ENCODE measurements around the gene SMG9.

The SMG9 gene

GRCh38 chr19:43783636-43784035, 28.9 kb upstream of the SMG9 start (continued):
- no peak for TF ChIP-seq CTCF (tag by site-specific recombination; IDR thresholded peaks at IDR 0.05)
- no peak for TF ChIP-seq BCL11A (tag by site-specific recombination; IDR thresholded peaks at IDR 0.05; ENCODE audit: low read depth)
- no peak for TF ChIP-seq WT1 (tag by site-specific recombination; IDR thresholded peaks at IDR 0.05)
- no peak for TF ChIP-seq ZNF148 (tag by site-specific recombination; IDR thresholded peaks at IDR 0.05; ENCODE audit: borderline replicate concordance)
- TF ChIP-seq ZNF707 (tag by site-specific recombination; IDR thresholded peaks at IDR 0.05) = no peak
- no peak for TF ChIP-seq ZNF133 (tag by site-specific recombination; IDR thresholded peaks at IDR 0.05)

GRCh38 chr19:43782689-43783231, 28.0 kb upstream of the SMG9 start:
- H3K27ac ChIP-seq (ENCODE audit: extremely low read depth, low read depth, low read length) = no peak overlapping the region
- CTCF ChIA-PET = interaction anchor here (0.7 to 15.3 kb wide), 2 partner anchors 16 to 309 kb away, joined by 6 to 213 read pairs; no protein-coding TSS in a partner anchor
- H3K4me1 ChIP-seq (ENCODE audit: control insufficient read depth, insufficient read depth, low read length) = peaks cover 1% of the 10 kb centered on the region; the same call in 1 of the 2 replicates
- TF ChIP-seq ZNF391 (tag by site-specific recombination; IDR thresholded peaks at IDR 0.05; ENCODE audit: borderline replicate concordance, low read depth) (no peak), ZSCAN16 (tag by site-specific recombination; IDR thresholded peaks at IDR 0.05) (no peak), SCRT2 (tag by site-specific recombination; IDR thresholded peaks at IDR 0.05) (no peak), ZSCAN4 (tag by site-specific recombination; IDR thresholded peaks at IDR 0.05) (no peak), ZFHX2 (tag by site-specific recombination; conservative IDR thresholded peaks at IDR 0.05) (0 out of 2 replicates have a peak, but pooled peaks have one; percentile 6), ZNF510 (tag by site-specific recombination; IDR thresholded peaks at IDR 0.05; ENCODE audit: insufficient replicate concordance) (no peak), ZNF692 (tag by site-specific recombination; IDR thresholded peaks at IDR 0.05) (no peak), ZNF169 (tag by site-specific recombination; IDR thresholded peaks at IDR 0.05) (no peak), KLF17 (tag by site-specific recombination; IDR thresholded peaks at IDR 0.05) (peak; percentile 66), SALL2 (tag by site-specific recombination; IDR thresholded peaks at IDR 0.05; ENCODE audit: borderline replicate concordance) (no peak), MEIS1 (CRISPR knock-in tag; IDR thresholded peaks at IDR 0.05; ENCODE audit: borderline replicate concordance) (no peak), ZNF146 (tag by site-specific recombination; IDR thresholded peaks at IDR 0.05) (no peak), ZNF600 (tag by site-specific recombination; IDR thresholded peaks at IDR 0.05) (peak; percentile 86), ZBTB1 (tag by site-specific recombination; IDR thresholded peaks at IDR 0.05) (no peak), GLIS2 (tag by site-specific recombination; IDR thresholded peaks at IDR 0.05) (0 out of 2 replicates have a peak, but pooled peaks have one; percentile 3), ZNF274 (IDR thresholded peaks at IDR 0.05; ENCODE audit: low read length) (no peak), ZNF274 (tag by site-specific recombination; IDR thresholded peaks at IDR 0.05; ENCODE audit: borderline replicate concordance) (no peak), IKZF3 (tag by site-specific recombination; IDR thresholded peaks at IDR 0.05) (no peak), GLI2 (tag by site-specific recombination; IDR thresholded peaks at IDR 0.05; ENCODE audit: borderline replicate concordance, low read depth) (no peak), ZNF221 (tag by site-specific recombination; IDR thresholded peaks at IDR 0.05; ENCODE audit: borderline replicate concordance) (no peak), ZNF202 (tag by site-specific recombination; IDR thresholded peaks at IDR 0.05; ENCODE audit: borderline replicate concordance) (no peak), ZNF114 (tag by site-specific recombination; IDR thresholded peaks at IDR 0.05) (no peak)

More at GRCh38 chr19:43782689-43783231, 28.0 kb upstream of the SMG9 start:
- POLR2A ChIA-PET = no interaction called here
- no peaks in the 10 kb centered on the region for H3K36me3 ChIP-seq (ENCODE audit: control insufficient read depth in 2 of 2, insufficient read depth in 1 of 2, low read length in 2 of 2)
- no peak overlapping the region for H3K4me3 ChIP-seq (ENCODE audit: low read depth, low read length)
- H3K9me3 ChIP-seq (ENCODE audit: control insufficient read depth, insufficient read depth, low read depth, low read length) = no peaks in the 10 kb centered on the region; the same call in 1 of the 2 replicates
